Measurements from ENCODE around the gene FRAT1. TPM values are rescaled to one million over a fixed set of nuclear protein-coding genes. Genes with fewer than 3 reads are reported as not detected.
"Not testable (repeated sequence)": the region's sequence is repeated elsewhere in the genome, so short reads cannot be mapped to it uniquely, and the experiment has no call there.

FRAT1 gene
- total RNA-seq, 1 donor from 2014 or later = 3.5 TPM

GRCh38 chr10:97277551-97277950, 41.5 kb upstream of the FRAT1 start:
- Mint-ChIP-seq H3K27ac (ENCODE audit: unreplicated experiment) (peak overlapping the region; percentile 54), H3K36me3 (ENCODE audit: unreplicated experiment) (no peaks in the 10 kb centered on the region), H3K27me3 (ENCODE audit: unreplicated experiment) (no peaks in the 10 kb centered on the region), H3K4me1 (ENCODE audit: unreplicated experiment) (peaks cover 21% of the 10 kb centered on the region), H3K9me3 (ENCODE audit: unreplicated experiment) (no peaks in the 10 kb centered on the region), H3K4me3 (ENCODE audit: unreplicated experiment) (no peak overlapping the region)
- DNase-seq (ENCODE audit: extremely low spot score, unreplicated experiment) = no peak
- TF ChIP-seq, protein P1, sequence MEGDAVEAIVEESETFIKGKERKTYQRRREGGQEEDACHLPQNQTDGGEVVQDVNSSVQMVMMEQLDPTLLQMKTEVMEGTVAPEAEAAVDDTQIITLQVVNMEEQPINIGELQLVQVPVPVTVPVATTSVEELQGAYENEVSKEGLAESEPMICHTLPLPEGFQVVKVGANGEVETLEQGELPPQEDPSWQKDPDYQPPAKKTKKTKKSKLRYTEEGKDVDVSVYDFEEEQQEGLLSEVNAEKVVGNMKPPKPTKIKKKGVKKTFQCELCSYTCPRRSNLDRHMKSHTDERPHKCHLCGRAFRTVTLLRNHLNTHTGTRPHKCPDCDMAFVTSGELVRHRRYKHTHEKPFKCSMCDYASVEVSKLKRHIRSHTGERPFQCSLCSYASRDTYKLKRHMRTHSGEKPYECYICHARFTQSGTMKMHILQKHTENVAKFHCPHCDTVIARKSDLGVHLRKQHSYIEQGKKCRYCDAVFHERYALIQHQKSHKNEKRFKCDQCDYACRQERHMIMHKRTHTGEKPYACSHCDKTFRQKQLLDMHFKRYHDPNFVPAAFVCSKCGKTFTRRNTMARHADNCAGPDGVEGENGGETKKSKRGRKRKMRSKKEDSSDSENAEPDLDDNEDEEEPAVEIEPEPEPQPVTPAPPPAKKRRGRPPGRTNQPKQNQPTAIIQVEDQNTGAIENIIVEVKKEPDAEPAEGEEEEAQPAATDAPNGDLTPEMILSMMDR (IDR thresholded peaks at IDR 0.05) = no peak

DNA sequence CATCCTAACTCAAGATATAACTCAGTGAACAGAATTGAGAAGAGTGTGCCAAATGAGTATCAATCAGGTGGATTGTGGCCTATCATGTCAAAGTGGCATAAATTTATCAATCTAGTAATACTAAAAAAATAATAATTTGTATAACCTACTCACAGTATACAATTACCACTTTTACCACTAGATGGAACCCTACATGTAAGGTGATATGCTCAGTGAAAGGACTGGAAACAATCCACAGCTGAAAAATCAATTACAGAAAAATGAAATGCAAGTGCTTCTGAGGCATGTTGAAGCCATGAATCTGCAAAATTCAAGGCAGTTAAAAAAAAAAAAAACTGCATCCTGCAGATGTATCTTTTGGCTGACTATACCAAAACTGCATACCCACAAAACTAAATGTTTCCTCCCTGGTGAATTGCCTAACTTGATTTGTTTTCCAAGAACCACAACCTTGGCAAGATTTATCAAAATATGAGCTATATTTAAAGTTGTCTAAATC, 40.5 kb upstream of the FRAT1 start:
- no peak for DNase-seq (ENCODE audit: extremely low spot score, unreplicated experiment)
- peaks cover 21% of the 10 kb centered on the region for H3K4me1 Mint-ChIP-seq (ENCODE audit: unreplicated experiment)
- TF ChIP-seq, protein P1 (IDR thresholded peaks at IDR 0.05) = peak; percentile 70
- no peaks in the 10 kb centered on the region for H3K9me3 Mint-ChIP-seq (ENCODE audit: unreplicated experiment)
- H3K36me3 Mint-ChIP-seq (ENCODE audit: unreplicated experiment) = no peaks in the 10 kb centered on the region
- H3K4me3 Mint-ChIP-seq (ENCODE audit: unreplicated experiment) = no peak overlapping the region
- H3K27me3 Mint-ChIP-seq (ENCODE audit: unreplicated experiment) = no peaks in the 10 kb centered on the region
- peak overlapping the region; percentile 86 for H3K27ac Mint-ChIP-seq (ENCODE audit: unreplicated experiment)

DNA sequence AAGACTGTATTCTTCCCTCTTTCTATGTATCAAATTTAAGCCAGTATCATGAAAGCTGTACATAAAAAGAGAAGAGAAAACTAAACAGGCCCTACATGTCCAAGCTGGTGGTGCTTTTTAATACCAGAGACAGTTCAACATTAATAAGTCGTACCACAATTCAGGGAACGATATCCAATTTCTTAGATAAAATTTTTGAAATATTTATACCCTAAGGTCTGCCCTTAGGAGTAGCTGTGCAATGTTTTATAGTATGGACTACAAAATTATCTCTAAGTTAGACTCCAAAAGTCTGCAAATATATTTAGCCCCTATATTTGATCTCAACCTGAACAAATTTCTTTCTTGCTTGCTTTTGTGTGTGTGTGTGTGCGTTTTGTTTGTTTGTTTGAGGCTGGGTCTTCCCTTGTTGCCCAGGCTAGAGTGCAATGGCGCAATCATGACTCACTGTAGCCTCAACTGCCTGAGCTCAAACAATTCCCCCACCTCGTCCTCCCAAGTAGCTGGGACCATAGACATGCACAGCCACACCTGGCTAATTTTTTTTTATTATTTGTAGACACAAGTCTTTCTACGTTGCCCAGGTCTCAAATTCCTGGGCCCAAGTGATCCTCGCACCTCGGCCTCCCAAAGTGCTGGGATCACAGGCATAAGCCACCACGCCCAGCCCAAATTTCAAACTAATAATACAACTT, 39.8 kb upstream of the FRAT1 start:
- Mint-ChIP-seq H3K4me3 (ENCODE audit: unreplicated experiment) (no peak overlapping the region), H3K27ac (ENCODE audit: unreplicated experiment) (peak overlapping the region; percentile 86), H3K4me1 (ENCODE audit: unreplicated experiment) (peaks cover 21% of the 10 kb centered on the region), H3K9me3 (ENCODE audit: unreplicated experiment) (no peaks in the 10 kb centered on the region), H3K27me3 (ENCODE audit: unreplicated experiment) (no peaks in the 10 kb centered on the region), H3K36me3 (ENCODE audit: unreplicated experiment) (no peaks in the 10 kb centered on the region)
- TF ChIP-seq, protein P1 (IDR thresholded peaks at IDR 0.05) = no peak
- no peak for DNase-seq (ENCODE audit: extremely low spot score, unreplicated experiment)

- Mint-ChIP-seq H3K27ac (ENCODE audit: unreplicated experiment) (no peak overlapping the region), H3K9me3 (ENCODE audit: unreplicated experiment) (no peaks in the 10 kb centered on the region)
Observed at GRCh38 chr10:97280783-97281182, 38.3 kb upstream of the FRAT1 start.

DNA sequence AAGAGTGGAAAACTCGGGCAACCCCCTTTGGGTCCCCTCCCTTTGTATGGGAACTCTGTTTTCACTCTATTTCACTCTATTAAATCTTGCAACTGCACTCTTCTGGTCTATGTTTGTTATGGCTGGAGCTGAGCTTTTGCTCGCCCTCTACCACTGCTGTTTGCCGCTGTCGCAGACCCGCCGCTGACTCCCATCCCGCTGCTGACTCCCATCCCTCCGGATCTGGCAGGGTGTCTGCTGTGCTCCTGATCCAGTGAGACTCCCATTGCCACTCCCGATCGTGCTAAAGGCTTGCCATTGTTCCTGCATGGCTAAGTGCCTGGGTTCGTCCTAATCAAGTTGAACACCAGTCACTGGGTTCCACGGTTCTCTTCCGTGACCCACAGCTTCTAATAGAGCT, 29.0 kb upstream of the FRAT1 start:
- Mint-ChIP-seq H3K27ac (ENCODE audit: unreplicated experiment) (peak overlapping the region; percentile 2), H3K4me1 (ENCODE audit: unreplicated experiment) (peaks cover 16% of the 10 kb centered on the region)
- not testable (repeated sequence) for H3K36me3 Mint-ChIP-seq (ENCODE audit: unreplicated experiment); H3K4me3 Mint-ChIP-seq (ENCODE audit: unreplicated experiment); H3K9me3 Mint-ChIP-seq (ENCODE audit: unreplicated experiment); H3K27me3 Mint-ChIP-seq (ENCODE audit: unreplicated experiment); DNase-seq (ENCODE audit: extremely low spot score, unreplicated experiment)

More at GRCh38 chr10:97280783-97281182, 38.3 kb upstream of the FRAT1 start:
- no peaks in the 10 kb centered on the region for H3K36me3 Mint-ChIP-seq (ENCODE audit: unreplicated experiment)
- H3K4me3 Mint-ChIP-seq (ENCODE audit: unreplicated experiment) = no peak overlapping the region
- H3K27me3 Mint-ChIP-seq (ENCODE audit: unreplicated experiment) = no peaks in the 10 kb centered on the region
- TF ChIP-seq, protein P1 (IDR thresholded peaks at IDR 0.05) = no peak
- DNase-seq (ENCODE audit: extremely low spot score, unreplicated experiment) = no peak
- peaks cover 21% of the 10 kb centered on the region for H3K4me1 Mint-ChIP-seq (ENCODE audit: unreplicated experiment)

- not testable (repeated sequence) for DNase-seq (ENCODE audit: extremely low spot score, unreplicated experiment); H3K27me3 Mint-ChIP-seq (ENCODE audit: unreplicated experiment); H3K4me3 Mint-ChIP-seq (ENCODE audit: unreplicated experiment); H3K9me3 Mint-ChIP-seq (ENCODE audit: unreplicated experiment); H3K36me3 Mint-ChIP-seq (ENCODE audit: unreplicated experiment)
- Mint-ChIP-seq H3K27ac (ENCODE audit: unreplicated experiment) (peak overlapping the region; percentile 95), H3K4me1 (ENCODE audit: unreplicated experiment) (peaks cover 16% of the 10 kb centered on the region)
Observed at GRCh38 chr10:97290576-97291356, 28.3 kb upstream of the FRAT1 start.

Data from osteocyte (in vitro differentiated cells).